ENCODE measurements around the gene BIRC6.

DNA sequence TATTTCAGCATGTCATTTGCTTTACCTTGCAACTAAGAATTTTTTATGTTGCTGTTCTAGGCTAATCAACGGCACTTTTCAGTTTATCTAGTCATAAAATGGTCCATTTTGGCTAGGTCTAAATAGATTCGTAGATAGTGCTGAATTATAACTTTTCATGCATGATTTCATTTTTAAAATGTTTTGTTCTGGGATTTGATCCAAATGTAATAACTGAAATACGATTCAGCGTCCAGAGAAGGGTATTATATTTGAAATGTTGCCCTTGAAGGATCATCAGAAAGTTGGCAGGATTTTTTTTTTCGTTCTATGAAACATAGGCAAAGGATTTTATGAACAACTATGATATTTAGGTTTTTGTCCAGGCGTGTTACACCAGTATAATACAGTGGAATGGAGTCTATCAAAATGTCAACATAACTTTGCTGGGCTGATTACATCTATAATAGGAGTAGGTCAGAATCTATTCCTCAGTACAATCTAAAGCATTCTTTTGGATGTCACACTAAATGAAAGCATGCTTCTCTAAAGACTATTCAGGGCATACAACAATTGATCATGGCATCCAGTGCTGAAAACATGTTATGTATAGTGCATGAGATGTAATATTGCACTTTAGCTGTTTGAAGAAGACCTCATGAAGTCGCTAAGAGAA lies 295.9 kb downstream of the BIRC6 start:
- TF ChIP-seq, protein P1, sequence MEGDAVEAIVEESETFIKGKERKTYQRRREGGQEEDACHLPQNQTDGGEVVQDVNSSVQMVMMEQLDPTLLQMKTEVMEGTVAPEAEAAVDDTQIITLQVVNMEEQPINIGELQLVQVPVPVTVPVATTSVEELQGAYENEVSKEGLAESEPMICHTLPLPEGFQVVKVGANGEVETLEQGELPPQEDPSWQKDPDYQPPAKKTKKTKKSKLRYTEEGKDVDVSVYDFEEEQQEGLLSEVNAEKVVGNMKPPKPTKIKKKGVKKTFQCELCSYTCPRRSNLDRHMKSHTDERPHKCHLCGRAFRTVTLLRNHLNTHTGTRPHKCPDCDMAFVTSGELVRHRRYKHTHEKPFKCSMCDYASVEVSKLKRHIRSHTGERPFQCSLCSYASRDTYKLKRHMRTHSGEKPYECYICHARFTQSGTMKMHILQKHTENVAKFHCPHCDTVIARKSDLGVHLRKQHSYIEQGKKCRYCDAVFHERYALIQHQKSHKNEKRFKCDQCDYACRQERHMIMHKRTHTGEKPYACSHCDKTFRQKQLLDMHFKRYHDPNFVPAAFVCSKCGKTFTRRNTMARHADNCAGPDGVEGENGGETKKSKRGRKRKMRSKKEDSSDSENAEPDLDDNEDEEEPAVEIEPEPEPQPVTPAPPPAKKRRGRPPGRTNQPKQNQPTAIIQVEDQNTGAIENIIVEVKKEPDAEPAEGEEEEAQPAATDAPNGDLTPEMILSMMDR (IDR thresholded peaks at IDR 0.05) = no peak
- TF ChIP-seq POLR2A (IDR thresholded peaks at IDR 0.05) = no peak
